OCI-LY1 (cell line): ENCODE results near the gene MB.

Experiments
- EZH2 ChIP-seq: fragments of 200-600 bp; sonication (generic), shearing (Covaris generic); IDR thresholded peaks from 2 replicates; pipeline ENCODE4 v1.8.0; 2017; ENCODE audit warnings: borderline replicate concordance, mixed run types, mild to moderate bottlenecking, antibody characterized with exemption, low read length, moderate library complexity, mixed read lengths
- TF ChIP-seq, protein P1 (sequence below): fragments of 200-600 bp; sonication (generic), shearing (Covaris generic); IDR thresholded peaks from 2 replicates; pipeline ENCODE4 v1.5.1; 2017; ENCODE audit warnings: mild to moderate bottlenecking, antibody characterized with exemption, low read length, moderate library complexity, mixed read lengths

DNA sequence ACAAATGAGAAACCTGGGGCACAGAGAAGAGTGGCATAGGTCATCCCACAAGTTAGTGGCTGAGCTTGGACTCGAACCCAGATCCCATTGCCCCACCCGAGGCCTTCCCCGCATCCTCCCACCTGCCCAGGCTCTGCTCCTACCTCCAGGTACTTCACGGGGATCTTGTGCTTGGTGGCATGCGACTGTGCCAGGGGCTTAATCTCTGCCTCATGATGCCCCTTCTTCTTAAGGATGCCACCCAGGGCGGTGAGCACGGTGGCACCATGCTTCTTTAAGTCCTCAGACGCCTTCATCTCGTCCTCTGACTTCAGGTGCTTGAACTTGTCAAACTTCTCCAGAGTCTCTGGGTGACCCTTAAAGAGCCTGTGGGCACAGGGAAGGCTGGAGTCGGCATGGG is 6.4 kb downstream of the MB start:
- no peak for TF ChIP-seq EZH2
- TF ChIP-seq, protein P1, sequence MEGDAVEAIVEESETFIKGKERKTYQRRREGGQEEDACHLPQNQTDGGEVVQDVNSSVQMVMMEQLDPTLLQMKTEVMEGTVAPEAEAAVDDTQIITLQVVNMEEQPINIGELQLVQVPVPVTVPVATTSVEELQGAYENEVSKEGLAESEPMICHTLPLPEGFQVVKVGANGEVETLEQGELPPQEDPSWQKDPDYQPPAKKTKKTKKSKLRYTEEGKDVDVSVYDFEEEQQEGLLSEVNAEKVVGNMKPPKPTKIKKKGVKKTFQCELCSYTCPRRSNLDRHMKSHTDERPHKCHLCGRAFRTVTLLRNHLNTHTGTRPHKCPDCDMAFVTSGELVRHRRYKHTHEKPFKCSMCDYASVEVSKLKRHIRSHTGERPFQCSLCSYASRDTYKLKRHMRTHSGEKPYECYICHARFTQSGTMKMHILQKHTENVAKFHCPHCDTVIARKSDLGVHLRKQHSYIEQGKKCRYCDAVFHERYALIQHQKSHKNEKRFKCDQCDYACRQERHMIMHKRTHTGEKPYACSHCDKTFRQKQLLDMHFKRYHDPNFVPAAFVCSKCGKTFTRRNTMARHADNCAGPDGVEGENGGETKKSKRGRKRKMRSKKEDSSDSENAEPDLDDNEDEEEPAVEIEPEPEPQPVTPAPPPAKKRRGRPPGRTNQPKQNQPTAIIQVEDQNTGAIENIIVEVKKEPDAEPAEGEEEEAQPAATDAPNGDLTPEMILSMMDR: no peak
